Right atrium auricular region (tissue), 2 donors: ENCODE results near the gene NRG2. TPM values are rescaled to one million over a fixed set of nuclear protein-coding genes. Genes with fewer than 3 reads are reported as not detected.
A peak's percentile ranks its signal among the peaks of the same experiment; 100 is the strongest.

ENCODE experiments used
- DNase-seq: peaks from one replicate; pipeline ENCODE4 v3.0.0-alpha.2; 2019; ENCODE audit warnings: low spot score
- H3K27ac ChIP-seq, 2 donors: fragments of 200-600 bp; sonication (generic); 1 replicate in 1 of 2; 2 replicates in 1 of 2; pipeline ENCODE4 v1.5.1; 2016 to 2019
- H3K27me3 ChIP-seq, 2 donors: fragments of 200-600 bp; sonication (generic); one replicate each; pipeline versions ENCODE4 v1.5.1 to v1.6.0; 2017 to 2019
- H3K36me3 ChIP-seq: fragments of 200-600 bp; sonication (generic); one replicate; pipeline ENCODE4 v1.5.1; 2016
- H3K4me1 ChIP-seq, 2 donors: fragments of 200-600 bp; sonication (generic); one replicate each; pipeline versions ENCODE4 v1.5.1 to v1.6.0; 2017 to 2019
- H3K4me3 ChIP-seq, 2 donors: fragments of 200-600 bp; sonication (generic); 1 replicate in 1 of 2; 2 replicates in 1 of 2; pipeline ENCODE4 v1.5.1; 2017 to 2019; ENCODE audit warnings: mild to moderate bottlenecking in 1 of 2, moderate library complexity in 1 of 2
- H3K9me3 ChIP-seq, 2 donors: fragments of 200-600 bp; sonication (generic); one replicate each; pipeline ENCODE4 v1.5.1; 2019
- CTCF ChIP-seq, 2 donors: fragments of 200-600 bp; sonication (generic); IDR thresholded peaks; one replicate each; pipeline ENCODE4 v1.5.1; 2019; ENCODE audit warnings: antibody characterized with exemption in 2 of 2
- total RNA-seq, 2 donors: library from RNA; depleted of rRNA; stranded (reverse); fragments of >200 nt; gene quantifications; one replicate each; pipeline ENCODE4 v1.1.0, GENCODE V29; 2016

Gene NRG2
- total RNA-seq, 2 donors from 2014 or later: 1.8 to 1.9 TPM

GRCh38 chr5:139910036-139910435, 133.1 kb downstream of the NRG2 start:
- TF ChIP-seq CTCF (IDR thresholded peaks at IDR 0.05): no peak
- DNase-seq: peak; percentile 21
- no peaks in the 10 kb centered on the region for H3K27me3 ChIP-seq

GRCh38 chr5:139908749-139909148, 134.3 kb downstream of the NRG2 start:
- peak; percentile 56 for DNase-seq

More at GRCh38 chr5:139910036-139910435, 133.1 kb downstream of the NRG2 start:
- Histone ChIP-seq H3K4me3 (no peak overlapping the region), H3K27ac (no peak overlapping the region), H3K9me3 (no peaks in the 10 kb centered on the region), H3K4me1 (peaks cover 0 to 4% of the 10 kb centered on the region in 2 donors), H3K36me3 (no peaks in the 10 kb centered on the region)

GRCh38 chr5:139906661-139907060, 136.4 kb downstream of the NRG2 start:
- Histone ChIP-seq H3K4me1 (peaks cover 0 to 21% of the 10 kb centered on the region in 2 donors), H3K27ac (no peak overlapping the region), H3K27me3 (no peaks in the 10 kb centered on the region), H3K9me3 (no peaks in the 10 kb centered on the region), H3K36me3 (no peaks in the 10 kb centered on the region), H3K4me3 (no peak overlapping the region)
- no peak for TF ChIP-seq CTCF (IDR thresholded peaks at IDR 0.05)
- DNase-seq: no peak

More at GRCh38 chr5:139908749-139909148, 134.3 kb downstream of the NRG2 start:
- H3K27me3 ChIP-seq: no peaks in the 10 kb centered on the region
- peaks cover 0 to 16% of the 10 kb centered on the region in 2 donors for H3K4me1 ChIP-seq
- H3K27ac ChIP-seq: no peak overlapping the region
- H3K36me3 ChIP-seq: no peaks in the 10 kb centered on the region
- no peak overlapping the region for H3K4me3 ChIP-seq
- no peak for TF ChIP-seq CTCF (IDR thresholded peaks at IDR 0.05)
- H3K9me3 ChIP-seq: no peaks in the 10 kb centered on the region

- Histone ChIP-seq H3K27me3 (no peaks in the 10 kb centered on the region), H3K4me1 (peaks cover 0 to 21% of the 10 kb centered on the region in 2 donors), H3K4me3 (peak overlapping the region; percentile 34 to 57), H3K9me3 (no peaks in the 10 kb centered on the region), H3K36me3 (no peaks in the 10 kb centered on the region), H3K27ac (no peak overlapping the region)
- TF ChIP-seq CTCF (IDR thresholded peaks at IDR 0.05): no peak
- no peak for DNase-seq
Measured at GRCh38 chr5:139904816-139905661, 138.1 kb downstream of the NRG2 start.

GRCh38 chr5:139904566-139904815, 138.6 kb downstream of the NRG2 start:
- no peak for TF ChIP-seq CTCF (IDR thresholded peaks at IDR 0.05)
- DNase-seq: no peak
- Histone ChIP-seq H3K27me3 (no peaks in the 10 kb centered on the region), H3K9me3 (no peaks in the 10 kb centered on the region), H3K4me1 (peaks cover 0 to 21% of the 10 kb centered on the region in 2 donors), H3K4me3 (peak overlapping the region; percentile 34 to 57), H3K27ac (no peak overlapping the region), H3K36me3 (no peaks in the 10 kb centered on the region)
